Activated naive CD4-positive, alpha-beta T cell treated with anti-CD3 and anti-CD28 coated beads, Interleukin-2, amount 50 U/mL, for 16 hours (primary cell): Measurements from ENCODE around the gene NPAS2.

Source experiments
- DNase-seq: peaks from one replicate; pipeline ENCODE4 v3.0.0-alpha.2; 2020

Gene NPAS2

GRCh38 chr2:100823665-100824438, 3.9 kb downstream of the NPAS2 start:
- DNase-seq, result no peak

GRCh38 chr2:100824842-100825241, 4.9 kb downstream of the NPAS2 start:
- DNase-seq, result no peak

GRCh38 chr2:100826494-100826893, 6.6 kb downstream of the NPAS2 start:
- no peak for DNase-seq

- no peak for DNase-seq
Observed at GRCh38 chr2:100831158-100831750, 11.3 kb downstream of the NPAS2 start.

- no peak for DNase-seq
Observed at GRCh38 chr2:100831831-100832230, 11.9 kb downstream of the NPAS2 start.

- no peak for DNase-seq
Observed at GRCh38 chr2:100832885-100833284, 12.9 kb downstream of the NPAS2 start.

- no peak for DNase-seq
Observed at GRCh38 chr2:100833331-100833730, 13.4 kb downstream of the NPAS2 start.

- DNase-seq, result no peak
Observed at GRCh38 chr2:100834221-100834620, 14.3 kb downstream of the NPAS2 start.

GRCh38 chr2:100835006-100835659, 15.2 kb downstream of the NPAS2 start:
- DNase-seq, result no peak

GRCh38 chr2:100840519-100840918, 20.6 kb downstream of the NPAS2 start:
- DNase-seq, result no peak

- DNase-seq, result no peak
Observed at GRCh38 chr2:100842241-100842922, 22.4 kb downstream of the NPAS2 start.

GRCh38 chr2:100844514-100844913, 24.6 kb downstream of the NPAS2 start:
- no peak for DNase-seq

GRCh38 chr2:100845141-100845991, 25.4 kb downstream of the NPAS2 start:
- DNase-seq, result no peak

- DNase-seq, result no peak
Observed at GRCh38 chr2:100846716-100847115, 26.8 kb downstream of the NPAS2 start.

- DNase-seq, result no peak
Observed at GRCh38 chr2:100852447-100852846, 32.5 kb downstream of the NPAS2 start.

GRCh38 chr2:100852999-100853908, 33.3 kb downstream of the NPAS2 start:
- DNase-seq, result no peak

- no peak for DNase-seq
Observed at GRCh38 chr2:100853909-100854810, 34.2 kb downstream of the NPAS2 start.

GRCh38 chr2:100855084-100855483, 35.1 kb downstream of the NPAS2 start:
- no peak for DNase-seq

- no peak for DNase-seq
Observed at GRCh38 chr2:100855606-100856005, 35.7 kb downstream of the NPAS2 start.

GRCh38 chr2:100856732-100857131, 36.8 kb downstream of the NPAS2 start:
- no peak for DNase-seq
